ENCODE measurements around the gene DUOX1.
"Not testable (repeated sequence)": the region's sequence is repeated elsewhere in the genome, so short reads cannot be mapped to it uniquely, and the experiment has no call there.

DUOX1 gene

GRCh38 chr15:45129651-45130129 is at the start of gene DUOX1, which contains the start of gene DUOXA1:
Gene DUOX1, plus strand, starts transcription at chr15:45129994. Its CDS starts 1,973 bp downstream, at chr15:45131967.
Gene DUOXA1, minus strand, starts transcription at chr15:45129879. Its CDS starts 6,865 bp downstream, at chr15:45123014.
- DNase-seq = no peak

DNA sequence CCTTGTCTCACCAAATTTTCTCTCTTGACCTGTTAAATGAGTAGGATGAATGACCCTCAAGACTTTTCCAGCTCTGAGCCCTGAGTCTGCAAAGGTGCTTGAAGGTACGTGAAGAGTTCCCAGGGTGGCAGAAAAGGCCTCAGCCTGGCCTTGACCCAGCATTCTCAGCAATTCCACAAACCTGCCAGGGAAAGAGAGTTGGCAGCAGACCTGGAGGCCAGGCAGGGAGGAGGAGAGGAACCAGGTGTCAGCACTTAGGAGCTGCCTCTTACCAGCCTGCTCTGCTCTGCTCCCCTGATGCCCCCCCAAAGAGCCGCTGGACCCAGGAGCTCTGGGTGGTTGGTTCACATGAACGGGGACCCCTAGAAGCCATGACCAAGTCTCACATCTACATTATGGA is 49.2 kb upstream of the DUOX1 start:
- not testable (repeated sequence) for DNase-seq

DNA sequence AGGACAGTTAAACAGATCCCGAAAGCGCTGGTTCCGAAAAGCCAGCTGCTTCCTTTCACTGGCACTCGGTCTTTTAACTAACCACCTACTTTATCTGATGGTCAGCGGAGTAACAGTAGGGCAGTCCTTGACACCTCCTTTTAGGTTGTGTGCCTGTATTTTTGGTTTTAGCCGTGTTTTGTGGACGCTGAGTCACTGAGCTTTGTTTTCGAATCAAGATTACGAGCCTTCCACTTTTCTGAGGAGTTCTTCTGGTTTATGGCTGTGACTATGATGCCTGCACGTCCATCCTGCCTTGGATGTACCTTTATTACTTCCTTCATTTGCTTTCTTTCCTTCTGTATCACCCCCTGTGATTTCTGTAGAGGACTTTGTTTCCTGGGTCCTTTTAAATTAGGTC is 47.4 kb upstream of the DUOX1 start:
- DNase-seq = not testable (repeated sequence)

GRCh38 chr15:45083223-45083622 is 46.6 kb upstream of the DUOX1 start:
- no peak for DNase-seq

DNA sequence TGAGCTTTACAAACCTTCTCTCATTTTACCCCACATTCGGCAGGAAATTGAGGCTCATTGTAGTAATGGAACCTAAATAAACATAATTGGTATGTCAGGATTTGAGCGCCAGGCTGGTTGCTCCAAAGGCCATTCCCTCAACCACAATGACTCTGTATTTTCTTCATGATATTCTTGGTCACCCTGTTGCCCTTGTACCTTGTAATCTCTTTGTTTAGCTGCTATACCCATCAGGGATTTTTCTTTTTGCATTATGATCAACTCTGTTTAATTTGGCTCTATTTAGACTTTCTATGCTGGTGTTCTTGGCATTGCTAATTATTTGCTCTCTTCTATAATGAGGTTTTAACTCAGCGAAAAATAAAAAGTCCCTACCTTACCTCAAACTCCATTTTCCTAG is 45.6 kb upstream of the DUOX1 start:
- DNase-seq = no peak

DNA sequence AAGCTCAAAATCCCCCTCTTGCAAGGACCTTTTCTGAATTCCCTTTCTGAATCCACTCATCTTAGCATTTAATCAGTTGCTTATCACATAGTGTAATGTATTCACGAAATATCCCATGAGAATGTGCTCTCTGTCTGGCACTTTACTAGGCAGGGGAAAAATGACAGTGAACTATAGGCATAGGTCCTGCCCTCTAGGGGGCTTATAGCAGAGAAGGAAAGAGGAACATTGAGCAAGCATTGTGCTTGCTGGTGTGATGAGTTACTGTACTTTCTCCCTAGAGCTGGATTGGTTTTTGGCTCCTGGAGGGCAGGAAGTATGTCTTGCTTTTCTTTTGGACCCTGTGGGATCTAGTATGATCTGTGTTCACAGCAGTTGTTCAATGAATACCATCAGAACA is 42.3 kb upstream of the DUOX1 start:
- no peak for DNase-seq

- DNase-seq = no peak
Measured at GRCh38 chr15:45088801-45089711, 40.7 kb upstream of the DUOX1 start.

- no peak for DNase-seq
Measured at GRCh38 chr15:45089712-45090373, 40.0 kb upstream of the DUOX1 start.

DNA sequence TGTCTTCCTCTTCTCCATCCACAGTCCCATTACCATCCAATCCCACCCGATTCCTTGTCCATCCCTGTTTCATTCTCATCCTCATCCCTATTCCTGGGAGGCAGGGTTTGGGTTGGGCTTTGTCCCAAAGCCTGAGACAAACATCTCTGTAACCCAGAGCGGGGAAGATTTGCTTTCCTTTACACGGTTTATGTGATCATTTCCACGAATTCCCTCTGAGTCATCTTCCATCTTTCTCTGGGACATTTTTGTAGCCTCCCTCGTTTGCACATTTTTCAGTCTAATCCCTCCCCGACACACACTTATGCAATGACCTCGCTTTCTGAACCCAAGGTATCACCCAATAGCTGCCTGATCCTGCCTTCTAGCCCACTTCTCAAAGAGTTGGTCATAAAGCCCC is 38.6 kb upstream of the DUOX1 start:
- DNase-seq = no peak

GRCh38 chr15:45091576-45091975 is 38.2 kb upstream of the DUOX1 start:
- DNase-seq = no peak

DNA sequence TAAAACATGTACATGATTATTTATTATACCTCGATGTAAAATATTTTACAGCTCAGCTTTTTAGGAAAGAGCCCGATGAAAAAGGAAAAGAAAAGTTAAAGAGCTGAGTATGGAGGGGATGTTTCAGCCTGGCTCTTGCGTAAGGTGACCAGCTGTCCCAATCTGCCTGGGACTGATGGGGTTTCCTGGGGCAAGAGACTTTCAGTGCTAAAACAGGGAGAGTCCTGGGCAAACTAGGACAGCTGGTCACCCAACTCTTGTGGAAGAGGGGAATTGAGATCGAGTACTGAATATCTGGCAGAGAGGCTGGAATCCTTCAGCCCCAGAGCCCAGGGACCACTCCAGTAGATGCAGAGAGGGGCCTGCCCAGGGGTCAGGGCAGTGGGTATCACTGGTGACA is 36.8 kb upstream of the DUOX1 start:
- DNase-seq = no peak

DNA sequence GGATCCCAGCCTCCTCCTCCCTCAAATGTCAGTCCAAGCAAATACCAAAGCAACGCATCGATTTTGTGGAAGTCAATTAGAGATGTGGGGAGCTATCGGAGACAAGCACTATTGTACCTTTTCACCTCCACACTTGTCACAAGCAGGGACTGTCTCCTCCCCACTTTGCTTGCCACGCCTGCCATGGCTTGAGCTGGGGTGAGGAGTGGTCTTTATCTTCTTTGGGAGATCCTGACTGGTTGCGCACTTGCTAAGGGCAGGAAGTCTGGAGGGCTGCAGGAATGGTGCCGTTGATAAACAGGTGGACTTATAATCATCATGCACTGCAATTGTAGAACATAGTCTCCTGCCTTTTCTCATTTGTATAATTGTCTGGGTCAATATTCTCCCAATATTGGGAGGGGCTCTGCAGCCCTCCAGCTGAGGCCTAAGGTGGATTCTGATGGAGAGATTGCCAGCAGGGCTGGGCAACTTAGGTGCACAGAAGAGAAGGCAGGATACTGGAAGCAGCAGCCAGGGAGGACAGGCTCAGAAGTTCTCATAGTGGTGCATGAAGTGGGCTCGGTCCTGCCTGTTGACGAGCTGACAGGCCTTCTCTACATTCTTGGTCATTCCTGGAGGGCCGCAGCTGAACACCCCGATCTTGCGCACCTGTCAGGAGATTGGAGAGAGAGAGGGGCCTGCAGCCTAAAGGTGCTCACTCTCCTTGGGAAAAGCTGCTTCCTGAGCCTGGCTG is 36.0 kb upstream of the DUOX1 start:
- DNase-seq = no peak

GRCh38 chr15:45094358-45094730 is 35.5 kb upstream of the DUOX1 start:
- DNase-seq = no peak

- DNase-seq = no peak
Measured at GRCh38 chr15:45095661-45096060, 34.1 kb upstream of the DUOX1 start.

GRCh38 chr15:45097466-45097865 is 32.3 kb upstream of the DUOX1 start:
- no peak for DNase-seq

GRCh38 chr15:45099549-45100165 is 30.1 kb upstream of the DUOX1 start:
- DNase-seq = no peak

DNA sequence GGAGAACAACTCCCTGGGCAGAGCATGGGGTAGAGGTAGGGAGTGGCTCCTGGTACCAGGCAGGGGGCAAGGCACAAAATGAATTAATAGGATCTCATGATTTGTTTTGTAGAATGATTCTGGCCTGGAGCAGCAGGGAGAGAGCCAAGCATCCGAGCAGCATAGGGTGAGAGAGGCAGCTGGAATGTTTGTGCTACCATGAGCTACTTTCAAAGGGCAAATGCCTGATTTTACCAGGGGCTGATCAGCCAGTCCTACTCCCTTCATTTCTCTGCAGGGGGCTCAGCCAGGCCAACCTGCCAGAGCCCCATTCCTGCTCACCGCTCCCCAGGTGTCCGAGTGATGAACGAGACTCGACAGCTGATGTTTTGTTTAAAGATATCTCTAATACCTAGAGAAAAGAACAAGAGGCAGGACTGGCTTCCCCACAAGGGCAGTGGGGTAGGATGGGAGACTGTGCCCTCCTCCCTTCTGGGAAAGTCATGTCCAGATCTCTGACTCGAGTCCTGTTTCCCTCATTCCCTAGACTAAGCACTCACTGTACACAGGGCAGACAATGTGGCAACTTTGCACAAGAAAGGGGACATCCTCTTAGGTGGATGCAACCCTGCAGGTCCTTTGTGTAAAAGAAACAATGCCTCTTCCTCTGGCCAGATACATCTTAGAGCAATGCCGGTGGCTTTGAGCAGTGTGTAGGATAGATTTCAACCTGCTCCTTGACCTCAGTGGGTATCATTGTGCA is 28.7 kb upstream of the DUOX1 start:
- DNase-seq = no peak

- no peak for DNase-seq
Measured at GRCh38 chr15:45101749-45102148, 28.0 kb upstream of the DUOX1 start.

- DNase-seq = no peak
Measured at GRCh38 chr15:45102226-45102625, 27.6 kb upstream of the DUOX1 start.

- not testable (repeated sequence) for DNase-seq
Measured at GRCh38 chr15:45104170-45104569, 25.6 kb upstream of the DUOX1 start.

DNA sequence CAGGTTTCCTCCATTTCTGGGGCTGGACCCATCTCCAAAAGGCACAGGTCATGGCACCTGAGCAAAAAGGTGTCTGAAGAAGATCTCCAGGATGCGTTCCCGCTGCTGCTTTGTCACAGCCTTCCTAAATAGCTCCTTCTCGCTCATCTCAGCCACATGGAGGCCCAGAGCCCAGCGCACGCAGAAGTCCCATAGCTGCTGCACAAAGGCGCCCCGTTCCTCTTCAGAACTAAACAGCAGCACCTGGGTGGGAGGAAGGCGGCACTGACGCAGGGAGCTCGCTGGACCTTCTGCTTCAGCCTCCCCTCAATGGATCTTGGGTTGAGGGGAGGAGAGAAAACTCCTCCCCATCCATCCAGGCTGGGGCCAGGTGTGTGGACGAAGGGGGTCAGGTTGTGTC is 24.2 kb upstream of the DUOX1 start:
- no peak for DNase-seq
